ENCODE results near the gene SPTA1. TPM values are rescaled to one million over a fixed set of nuclear protein-coding genes. Genes with fewer than 3 reads are reported as not detected.

Gene SPTA1
- total and polyA plus RNA-seq, 8 donors: 0.03 to 0.13 (median 0.09) TPM; not detected in 5

- Histone ChIP-seq H3K4me3 (no peak within 1 kb of the TSS), H3K36me3 (no peaks in the 10 kb centered on the region), H3K27me3 (peaks cover 0 to under 1% (median 0%) of the 10 kb centered on the region in 4 donors), H3K9me3 (no peaks in the 10 kb centered on the region), H3K4me1 (no peaks in the 10 kb centered on the region), H3K27ac (no peak within 1 kb of the TSS)
- no peak for FAIRE-seq
- 34 to 39% methylated on average over 3 of the region's 3 CpGs for WGBS, 2 donors
- TF ChIP-seq, protein P1, sequence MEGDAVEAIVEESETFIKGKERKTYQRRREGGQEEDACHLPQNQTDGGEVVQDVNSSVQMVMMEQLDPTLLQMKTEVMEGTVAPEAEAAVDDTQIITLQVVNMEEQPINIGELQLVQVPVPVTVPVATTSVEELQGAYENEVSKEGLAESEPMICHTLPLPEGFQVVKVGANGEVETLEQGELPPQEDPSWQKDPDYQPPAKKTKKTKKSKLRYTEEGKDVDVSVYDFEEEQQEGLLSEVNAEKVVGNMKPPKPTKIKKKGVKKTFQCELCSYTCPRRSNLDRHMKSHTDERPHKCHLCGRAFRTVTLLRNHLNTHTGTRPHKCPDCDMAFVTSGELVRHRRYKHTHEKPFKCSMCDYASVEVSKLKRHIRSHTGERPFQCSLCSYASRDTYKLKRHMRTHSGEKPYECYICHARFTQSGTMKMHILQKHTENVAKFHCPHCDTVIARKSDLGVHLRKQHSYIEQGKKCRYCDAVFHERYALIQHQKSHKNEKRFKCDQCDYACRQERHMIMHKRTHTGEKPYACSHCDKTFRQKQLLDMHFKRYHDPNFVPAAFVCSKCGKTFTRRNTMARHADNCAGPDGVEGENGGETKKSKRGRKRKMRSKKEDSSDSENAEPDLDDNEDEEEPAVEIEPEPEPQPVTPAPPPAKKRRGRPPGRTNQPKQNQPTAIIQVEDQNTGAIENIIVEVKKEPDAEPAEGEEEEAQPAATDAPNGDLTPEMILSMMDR (IDR thresholded peaks at IDR 0.05): no peak
- no peak for ATAC-seq
- intact Hi-C loops (cut with DNase I): no loop called here
- DNase-seq: no peak
These were observed 116.0 kb downstream of the SPTA1 start, which contains the start of gene OR6P1 for GRCh38 chr1:158570480-158570879. Gene OR6P1, minus strand, starts transcription at chr1:158570580. Its CDS starts 6,976 bp downstream, at chr1:158563604.

DNA sequence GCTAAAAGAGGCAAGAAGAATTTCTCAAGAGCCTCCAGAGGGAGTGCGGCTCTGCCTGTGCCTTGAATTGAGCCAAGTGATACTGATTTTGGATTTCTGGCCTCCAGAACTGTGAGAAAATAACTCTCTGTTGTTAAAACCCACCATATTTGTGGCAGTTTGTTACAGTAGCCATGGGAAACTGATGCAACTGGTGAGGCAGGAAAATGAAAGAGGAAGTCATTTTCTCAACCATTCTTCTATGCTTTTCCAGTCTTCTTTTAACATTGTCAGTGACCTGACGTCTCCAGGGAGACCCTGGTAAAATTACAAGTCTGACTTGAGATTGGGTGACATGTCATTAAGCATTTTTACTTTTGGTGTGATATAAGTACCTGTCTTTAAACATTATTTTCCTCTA, 121.9 kb downstream of the SPTA1 start:
- Histone ChIP-seq H3K36me3 (no peaks in the 10 kb centered on the region), H3K27me3 (no peaks in the 10 kb centered on the region), H3K4me1 (no peaks in the 10 kb centered on the region), H3K9me3 (no peaks in the 10 kb centered on the region), H3K4me3 (no peak overlapping the region), H3K27ac (no peak overlapping the region)
- ATAC-seq (no peak), DNase-seq (no peak), FAIRE-seq (no peak)
- WGBS, 2 donors: 44 to 55% methylated on average over 2 of the region's 2 CpGs
- TF ChIP-seq, protein P1 (IDR thresholded peaks at IDR 0.05): no peak
- intact Hi-C loops (cut with DNase I): no loop called here

GRCh38 chr1:158563853-158564252, 122.7 kb downstream of the SPTA1 start:
- ATAC-seq: no peak
- 43 to 51% methylated on average over 2 of the region's 2 CpGs for WGBS, 2 donors
- TF ChIP-seq, protein P1 (IDR thresholded peaks at IDR 0.05): no peak
- Histone ChIP-seq H3K27me3 (no peaks in the 10 kb centered on the region), H3K9me3 (no peaks in the 10 kb centered on the region), H3K27ac (no peak overlapping the region), H3K36me3 (no peaks in the 10 kb centered on the region), H3K4me1 (no peaks in the 10 kb centered on the region), H3K4me3 (no peak overlapping the region)
- intact Hi-C loops (cut with DNase I): no loop called here
- FAIRE-seq: no peak
- DNase-seq: no peak

Other genes with a start within 250 kb of the SPTA1 start
- not detected for gene OR10K1, start 224.9 kb downstream of the SPTA1 start, total RNA-seq
- gene OR10K1, start 224.9 kb downstream of the SPTA1 start, polyA plus RNA-seq: not detected
- not detected for gene OR10R2, start 214.5 kb downstream of the SPTA1 start, total RNA-seq
- not detected for gene OR10R2, start 214.5 kb downstream of the SPTA1 start, polyA plus RNA-seq
- gene OR6Y1, start 132.3 kb downstream of the SPTA1 start, total RNA-seq: not detected
- not detected for gene OR6Y1, start 132.3 kb downstream of the SPTA1 start, polyA plus RNA-seq
- gene OR6P1, start 116.1 kb downstream of the SPTA1 start, total RNA-seq: not detected
- gene OR6P1, start 116.1 kb downstream of the SPTA1 start, polyA plus RNA-seq: not detected
- gene OR10X1, start 106.8 kb downstream of the SPTA1 start, total RNA-seq: not detected
- not detected for gene OR10X1, start 106.8 kb downstream of the SPTA1 start, polyA plus RNA-seq
- not detected for gene OR10Z1, start 81.4 kb downstream of the SPTA1 start, total RNA-seq
- gene OR10Z1, start 81.4 kb downstream of the SPTA1 start, polyA plus RNA-seq: not detected
- gene OR6K2, start 13.9 kb upstream of the SPTA1 start, total RNA-seq: not detected
- gene OR6K2, start 13.9 kb upstream of the SPTA1 start, polyA plus RNA-seq: not detected
- gene OR6K3, start 34.0 kb upstream of the SPTA1 start, total RNA-seq: not detected
- not detected for gene OR6K3, start 34.0 kb upstream of the SPTA1 start, polyA plus RNA-seq
- not detected for gene OR6K6, start 68.0 kb upstream of the SPTA1 start, total RNA-seq
- not detected for gene OR6K6, start 68.0 kb upstream of the SPTA1 start, polyA plus RNA-seq
- gene OR6N1, start 85.5 kb upstream of the SPTA1 start, total RNA-seq: not detected
- gene OR6N1, start 85.5 kb upstream of the SPTA1 start, polyA plus RNA-seq: not detected
- gene OR6N2, start 94.5 kb upstream of the SPTA1 start, total RNA-seq: not detected
- not detected for gene OR6N2, start 94.5 kb upstream of the SPTA1 start, polyA plus RNA-seq
- 1 to 10 TPM in 3 of 6 donors, under 1 TPM in 3; 0.14 to 7.0 (median 1.5) TPM for gene MNDA, start 144.6 kb upstream of the SPTA1 start, total RNA-seq
- 1 to 10 TPM in 1 of 2 donors, under 1 TPM in 1; 0.76 to 1.1 TPM for gene MNDA, start 144.6 kb upstream of the SPTA1 start, polyA plus RNA-seq
- gene PYHIN1, start 244.8 kb upstream of the SPTA1 start, total RNA-seq: under 1 TPM in 4 of 6 donors, not detected in 2; 0.18 to 0.47 (median 0.26) TPM
- under 1 TPM in 1 of 2 donors, not detected in 1; 0.12 TPM for gene PYHIN1, start 244.8 kb upstream of the SPTA1 start, polyA plus RNA-seq